Measurements from ENCODE around the gene CD276.

- no peak for TF ChIP-seq TCF7L2 (IDR thresholded peaks at IDR 0.05; ENCODE audit: borderline replicate concordance, extremely low read depth, insufficient read depth, insufficient read length)
- TF ChIP-seq CTCF (IDR thresholded peaks at IDR 0.05 in 2 of 3, conservative IDR thresholded peaks at IDR 0.05 in 1 of 3; ENCODE audit: borderline replicate concordance in 1 of 3, insufficient read depth in 1 of 3, low read depth in 2 of 3, low read length in 2 of 3) = no peak
- no peak for TF ChIP-seq EZH2 (IDR thresholded peaks at IDR 0.05)
- no peak for TF ChIP-seq RAD21 (IDR thresholded peaks at IDR 0.05; ENCODE audit: low read depth)
- TF ChIP-seq CEBPB (IDR thresholded peaks at IDR 0.05; ENCODE audit: low read depth) = no peak
- TF ChIP-seq YY1 (IDR thresholded peaks at IDR 0.05; ENCODE audit: extremely low read depth, insufficient replicate concordance, low read depth, low read length) = no peak
- no peak for TF ChIP-seq POLR2A (IDR thresholded peaks at IDR 0.05; ENCODE audit: borderline replicate concordance, extremely low read depth, insufficient read depth, insufficient read length)
- no peak for TF ChIP-seq SP1 (IDR thresholded peaks at IDR 0.05; ENCODE audit: low read depth)
- TF ChIP-seq SIN3A (IDR thresholded peaks at IDR 0.05; ENCODE audit: low read depth) = no peak
- no peak for TF ChIP-seq POLR2AphosphoS5 (IDR thresholded peaks at IDR 0.05; ENCODE audit: low read depth, low read length)
- no peak for TF ChIP-seq JUND (IDR thresholded peaks at IDR 0.05)
- TF ChIP-seq ZBTB33 (IDR thresholded peaks at IDR 0.05; ENCODE audit: extremely low read depth, insufficient replicate concordance, low read length) = no peak
These were observed 68.0 kb downstream of the CD276 start for GRCh38 chr15:73751899-73752805.

Data from HCT116 (cell line).